Measurements from ENCODE around the gene GRIFIN. TPM values are rescaled to one million over a fixed set of nuclear protein-coding genes. Genes with fewer than 3 reads are reported as not detected.

Gene GRIFIN
- total RNA-seq, 2 donors from 2014 or later: not detected

GRCh38 chr7:2493205-2494164 is 17.3 kb upstream of the GRIFIN start:
- no peaks in the 10 kb centered on the region for H3K9me3 Mint-ChIP-seq
- H3K4me3 Mint-ChIP-seq: no peak overlapping the region
- no peaks in the 10 kb centered on the region for H3K27me3 ChIP-seq (ENCODE audit: control insufficient read depth, insufficient read depth, low read length, poor library complexity, severe bottlenecking)
- H3K9me3 ChIP-seq (ENCODE audit: control insufficient read depth, low read length): no peaks in the 10 kb centered on the region
- no peak for TF ChIP-seq CTCF (conservative IDR thresholded peaks at IDR 0.05)
- WGBS, 2 experiments (ENCODE audit: insufficient coverage in 1 of 2, insufficient read length in 1 of 2): 78 to 82% methylated on average over 5 to 11 of the region's 11 CpGs
- no peak overlapping the region for H3K9ac ChIP-seq (ENCODE audit: extremely low read depth, low read length, poor library complexity, severe bottlenecking)
- H3K36me3 Mint-ChIP-seq (ENCODE audit: low read depth): no peaks in the 10 kb centered on the region
- DNase-seq: no peak
- H3K4me1 Mint-ChIP-seq: peaks cover 3% of the 10 kb centered on the region
- H3K27me3 Mint-ChIP-seq (ENCODE audit: insufficient read depth): no peaks in the 10 kb centered on the region
- H3K36me3 ChIP-seq (ENCODE audit: control insufficient read depth, insufficient read depth, low read length): no peaks in the 10 kb centered on the region
- H3K27ac Mint-ChIP-seq: no peak overlapping the region
- H3K27ac ChIP-seq (ENCODE audit: low read depth, low read length): no peak overlapping the region
- H3K4me1 ChIP-seq (ENCODE audit: control insufficient read depth, insufficient read depth, low read length): peaks cover 9% of the 10 kb centered on the region
- no peak overlapping the region for H3K4me3 ChIP-seq (ENCODE audit: low read length)

- 89 to 100% methylated on average over 2 of the region's 2 CpGs for WGBS, 2 experiments (ENCODE audit: insufficient coverage in 1 of 2, insufficient read length in 1 of 2)
- H3K27ac ChIP-seq (ENCODE audit: low read depth, low read length): no peak overlapping the region
These were observed 15.8 kb upstream of the GRIFIN start for GRCh38 chr7:2492038-2492437.

GRCh38 chr7:2490181-2490651 is 14.0 kb upstream of the GRIFIN start:
- Mint-ChIP-seq H3K4me1 (no peaks in the 10 kb centered on the region), H3K4me3 (no peak overlapping the region), H3K36me3 (ENCODE audit: low read depth) (no peaks in the 10 kb centered on the region), H3K27ac (no peak overlapping the region), H3K27me3 (ENCODE audit: insufficient read depth) (no peaks in the 10 kb centered on the region), H3K9me3 (no peaks in the 10 kb centered on the region)
- Histone ChIP-seq H3K4me1 (ENCODE audit: control insufficient read depth, insufficient read depth, low read length) (no peaks in the 10 kb centered on the region), H3K27ac (ENCODE audit: low read depth, low read length) (no peak overlapping the region), H3K9me3 (ENCODE audit: control insufficient read depth, low read length) (no peaks in the 10 kb centered on the region), H3K27me3 (ENCODE audit: control insufficient read depth, insufficient read depth, low read length, poor library complexity, severe bottlenecking) (no peaks in the 10 kb centered on the region), H3K4me3 (ENCODE audit: low read length) (no peak overlapping the region), H3K36me3 (ENCODE audit: control insufficient read depth, insufficient read depth, low read length) (no peaks in the 10 kb centered on the region), H3K9ac (ENCODE audit: extremely low read depth, low read length, poor library complexity, severe bottlenecking) (no peak overlapping the region)
- no peak for DNase-seq
- TF ChIP-seq CTCF (conservative IDR thresholded peaks at IDR 0.05): no peak
- 94% methylated on average over 13 of the region's 13 CpGs; no CpG with 5 or more reads in 1 of the 2 experiments for WGBS, 2 experiments (ENCODE audit: insufficient coverage in 1 of 2, insufficient read length in 1 of 2)

More at GRCh38 chr7:2492038-2492437, 15.8 kb upstream of the GRIFIN start:
- Histone ChIP-seq H3K9me3 (ENCODE audit: control insufficient read depth, low read length) (no peaks in the 10 kb centered on the region), H3K4me1 (ENCODE audit: control insufficient read depth, insufficient read depth, low read length) (peaks cover 4% of the 10 kb centered on the region), H3K9ac (ENCODE audit: extremely low read depth, low read length, poor library complexity, severe bottlenecking) (no peak overlapping the region), H3K36me3 (ENCODE audit: control insufficient read depth, insufficient read depth, low read length) (no peaks in the 10 kb centered on the region), H3K4me3 (ENCODE audit: low read length) (no peak overlapping the region), H3K27me3 (ENCODE audit: control insufficient read depth, insufficient read depth, low read length, poor library complexity, severe bottlenecking) (no peaks in the 10 kb centered on the region)
- H3K36me3 Mint-ChIP-seq (ENCODE audit: low read depth): no peaks in the 10 kb centered on the region
- DNase-seq: no peak
- peaks cover 3% of the 10 kb centered on the region for H3K4me1 Mint-ChIP-seq
- H3K27me3 Mint-ChIP-seq (ENCODE audit: insufficient read depth): no peaks in the 10 kb centered on the region
- no peaks in the 10 kb centered on the region for H3K9me3 Mint-ChIP-seq
- TF ChIP-seq CTCF (conservative IDR thresholded peaks at IDR 0.05): no peak
- no peak overlapping the region for H3K27ac Mint-ChIP-seq
- no peak overlapping the region for H3K4me3 Mint-ChIP-seq
